Neural cell (in vitro differentiated cells): ENCODE results near the gene SARS1. TPM values are rescaled to one million over a fixed set of nuclear protein-coding genes. Genes with fewer than 3 reads are reported as not detected.

Experiments
- H2AFZ ChIP-seq: fragments of 200-600, 300-800 bp; sonication (generic), shearing (Covaris generic); 2 replicates; pipeline ENCODE4 v1.6.0; 2014; ENCODE audit warnings: low read depth, mild to moderate bottlenecking, antibody characterized with exemption, low read length, moderate library complexity
- H3F3A ChIP-seq: fragments of 200-600 bp; shearing (Covaris generic); 2 replicates; pipeline ENCODE4 v1.6.1; 2016; ENCODE audit warnings: mild to moderate bottlenecking, moderate library complexity, mixed read lengths, antibody characterized with exemption, low read length; ENCODE audit not compliant: insufficient read depth, poor library complexity, severe bottlenecking
- H3K27ac ChIP-seq: fragments of 200-600, 300-800 bp; sonication (generic), shearing (Covaris generic); 2 replicates; pipeline ENCODE4 v1.5.1; 2014; ENCODE audit warnings: mild to moderate bottlenecking, low read length, moderate library complexity
- H3K27me3 ChIP-seq: fragments of 300-800, 200-600 bp; sonication (generic), shearing (Covaris generic); 2 replicates; pipeline ENCODE4 v1.6.0; 2014; ENCODE audit warnings: mild to moderate bottlenecking, low read depth, low read length, moderate library complexity; ENCODE audit not compliant: insufficient read depth
- H3K36me3 ChIP-seq: fragments of 300-800, 200-600 bp; sonication (generic), shearing (Covaris generic); 2 replicates; pipeline ENCODE4 v1.5.1; 2014; ENCODE audit warnings: mild to moderate bottlenecking, antibody characterized with exemption, low read length, moderate library complexity; ENCODE audit not compliant: insufficient read depth
- H3K4me2 ChIP-seq: fragments of 300-800, 200-600 bp; sonication (generic), shearing (Covaris generic); 2 replicates; pipeline ENCODE4 v1.6.0; 2014; ENCODE audit warnings: mild to moderate bottlenecking, low read length
- H3K4me3 ChIP-seq: fragments of 300-800, 200-600 bp; sonication (generic), shearing (Covaris generic); 2 replicates; pipeline ENCODE4 v1.5.1; 2014; ENCODE audit warnings: mild to moderate bottlenecking, low read length, moderate library complexity
- H3K79me2 ChIP-seq: fragments of 200-600 bp; shearing (Covaris generic); replicated peaks from 2 replicates; pipeline ENCODE4 v1.6.0; 2014; ENCODE audit warnings: mild to moderate bottlenecking, low read length, moderate library complexity; ENCODE audit not compliant: insufficient read depth
- H3K9ac ChIP-seq: fragments of 300-800, 200-600 bp; sonication (generic), shearing (Covaris generic); 2 replicates; pipeline ENCODE4 v1.6.1; 2016; ENCODE audit warnings: mild to moderate bottlenecking, low read length, mixed read lengths
- H3K9me2 ChIP-seq: fragments of 200-600 bp; shearing (Covaris generic); 2 replicates; pipeline ENCODE4 v1.6.1; 2016; ENCODE audit warnings: mild to moderate bottlenecking, low read length, mixed read lengths; ENCODE audit not compliant: insufficient read depth
- H3K9me3 ChIP-seq: fragments of 200-600, 300-800 bp; sonication (generic), shearing (Covaris generic); 2 replicates; pipeline ENCODE4 v1.6.1; 2016; ENCODE audit warnings: mild to moderate bottlenecking, mixed run types, low read length, moderate library complexity, mixed read lengths
- H4K20me1 ChIP-seq: fragments of 200-600 bp; shearing (Covaris generic); 2 replicates; pipeline ENCODE4 v1.6.1; 2016; ENCODE audit warnings: mild to moderate bottlenecking, mixed run types; ENCODE audit not compliant: insufficient read depth
- CTCF ChIP-seq: fragments of 450-650 bp; IDR thresholded peaks from 2 replicates; pipeline ENCODE4 v1.5.1; 2014; ENCODE audit warnings: antibody characterized with exemption, mild to moderate bottlenecking, moderate library complexity; ENCODE audit not compliant: poor library complexity, severe bottlenecking
- EP300 ChIP-seq: fragments of 450-650 bp; conservative IDR thresholded peaks from 2 replicates; pipeline ENCODE4 v1.6.1; 2014; ENCODE audit warnings: antibody characterized with exemption, mild to moderate bottlenecking, moderate library complexity; ENCODE audit not compliant: poor library complexity, severe bottlenecking
- EZH2 ChIP-seq: fragments of 200-600, 300-800 bp; shearing (Covaris generic), sonication (generic); IDR thresholded peaks from 2 replicates; pipeline ENCODE4 v1.6.1; 2014; ENCODE audit warnings: antibody characterized with exemption, low read length, borderline replicate concordance, mild to moderate bottlenecking; ENCODE audit not compliant: insufficient read depth, poor library complexity, severe bottlenecking
- MXI1 ChIP-seq: fragments of 450-650 bp; conservative IDR thresholded peaks from 2 replicates; pipeline ENCODE4 v1.6.1; 2014; ENCODE audit warnings: antibody characterized with exemption, mild to moderate bottlenecking; ENCODE audit not compliant: poor library complexity, severe bottlenecking
- POLR2AphosphoS5 ChIP-seq: IDR thresholded peaks from 2 replicates; pipeline ENCODE4 v1.6.1; 2012
- RAD21 ChIP-seq: fragments of 450-650 bp; conservative IDR thresholded peaks from 2 replicates; pipeline ENCODE4 v1.6.1; 2014; ENCODE audit warnings: antibody characterized with exemption, mild to moderate bottlenecking, moderate library complexity
- REST ChIP-seq: IDR thresholded peaks from 2 replicates; pipeline ENCODE4 v1.6.1; 2012; ENCODE audit warnings: borderline replicate concordance
- SMC3 ChIP-seq: fragments of 450-650 bp; conservative IDR thresholded peaks from 2 replicates; pipeline ENCODE4 v1.6.1; 2014; ENCODE audit warnings: antibody characterized with exemption, mild to moderate bottlenecking, moderate library complexity; ENCODE audit not compliant: poor library complexity
- TAF1 ChIP-seq: IDR thresholded peaks from 2 replicates; pipeline ENCODE4 v1.6.1; 2012; ENCODE audit warnings: low read depth
- polyA plus RNA-seq: library from polyadenylated mRNA; depleted of rRNA; stranded (reverse); fragments of >200 nt; gene quantifications from 2 replicates; pipeline ENCODE4 v1.2.3, GENCODE V29; 2014

The SARS1 gene
- polyA plus RNA-seq, 1 donor from 2014 or later: 281 TPM

GRCh38 chr1:109241344-109241743 lies 27.6 kb downstream of the SARS1 start:
- H2AFZ ChIP-seq: no peak overlapping the region
- H3K27me3 ChIP-seq: no peaks in the 10 kb centered on the region
- no peaks in the 10 kb centered on the region for H3K79me2 ChIP-seq
- H3K4me3 ChIP-seq: no peak overlapping the region
- H3K4me2 ChIP-seq: no peak overlapping the region
- H3F3A ChIP-seq: no peaks in the 10 kb centered on the region
- TF ChIP-seq TAF1 (no peak), MXI1 (no peak), CTCF (no peak), EP300 (no peak), SMC3 (no peak)
- peaks cover 6% of the 10 kb centered on the region for H3K36me3 ChIP-seq
- no peaks in the 10 kb centered on the region for H4K20me1 ChIP-seq
- H3K9ac ChIP-seq: no peak overlapping the region
- H3K9me3 ChIP-seq: no peaks in the 10 kb centered on the region
- no peak overlapping the region for H3K27ac ChIP-seq
- no peaks in the 10 kb centered on the region for H3K9me2 ChIP-seq

- H3K4me2 ChIP-seq: no peak overlapping the region
- no peak overlapping the region for H3K4me3 ChIP-seq
- H3K27ac ChIP-seq: no peak overlapping the region
- no peak overlapping the region for H2AFZ ChIP-seq
- H3K27me3 ChIP-seq: no peaks in the 10 kb centered on the region
- no peaks in the 10 kb centered on the region for H3K79me2 ChIP-seq
- peaks cover 6% of the 10 kb centered on the region for H3K36me3 ChIP-seq
- no peaks in the 10 kb centered on the region for H3F3A ChIP-seq
- H3K9ac ChIP-seq: no peak overlapping the region
- H3K9me2 ChIP-seq: no peaks in the 10 kb centered on the region
- H4K20me1 ChIP-seq: no peaks in the 10 kb centered on the region
- no peaks in the 10 kb centered on the region for H3K9me3 ChIP-seq
- TF ChIP-seq EP300: no peak
- no peak for TF ChIP-seq TAF1
- no peak for TF ChIP-seq CTCF
- no peak for TF ChIP-seq MXI1
- no peak for TF ChIP-seq SMC3
- TF ChIP-seq POLR2AphosphoS5: peak; percentile 10
Measured at GRCh38 chr1:109241841-109242345, 28.2 kb downstream of the SARS1 start.

- no peak overlapping the region for H3K4me2 ChIP-seq
- no peak overlapping the region for H3K9ac ChIP-seq
- H3K9me3 ChIP-seq: no peaks in the 10 kb centered on the region
- H3K79me2 ChIP-seq: no peaks in the 10 kb centered on the region
- H3K9me2 ChIP-seq: no peaks in the 10 kb centered on the region
- H3K36me3 ChIP-seq: peaks cover 3% of the 10 kb centered on the region
- H3K4me3 ChIP-seq: no peak overlapping the region
- no peak overlapping the region for H2AFZ ChIP-seq
- no peaks in the 10 kb centered on the region for H3F3A ChIP-seq
- no peaks in the 10 kb centered on the region for H3K27me3 ChIP-seq
- H3K27ac ChIP-seq: no peak overlapping the region
- TF ChIP-seq TAF1 (no peak), REST (no peak), MXI1 (no peak), EZH2 (no peak), RAD21 (no peak), SMC3 (no peak)
- no peaks in the 10 kb centered on the region for H4K20me1 ChIP-seq
Measured at GRCh38 chr1:109242387-109242786, 28.7 kb downstream of the SARS1 start.
